ENCODE measurements around the gene PHTF2. TPM values are rescaled to one million over a fixed set of nuclear protein-coding genes. Genes with fewer than 3 reads are reported as not detected.

Gene PHTF2
- 13.3 and 14.3 TPM in 2 replicates for total RNA-seq

DNA sequence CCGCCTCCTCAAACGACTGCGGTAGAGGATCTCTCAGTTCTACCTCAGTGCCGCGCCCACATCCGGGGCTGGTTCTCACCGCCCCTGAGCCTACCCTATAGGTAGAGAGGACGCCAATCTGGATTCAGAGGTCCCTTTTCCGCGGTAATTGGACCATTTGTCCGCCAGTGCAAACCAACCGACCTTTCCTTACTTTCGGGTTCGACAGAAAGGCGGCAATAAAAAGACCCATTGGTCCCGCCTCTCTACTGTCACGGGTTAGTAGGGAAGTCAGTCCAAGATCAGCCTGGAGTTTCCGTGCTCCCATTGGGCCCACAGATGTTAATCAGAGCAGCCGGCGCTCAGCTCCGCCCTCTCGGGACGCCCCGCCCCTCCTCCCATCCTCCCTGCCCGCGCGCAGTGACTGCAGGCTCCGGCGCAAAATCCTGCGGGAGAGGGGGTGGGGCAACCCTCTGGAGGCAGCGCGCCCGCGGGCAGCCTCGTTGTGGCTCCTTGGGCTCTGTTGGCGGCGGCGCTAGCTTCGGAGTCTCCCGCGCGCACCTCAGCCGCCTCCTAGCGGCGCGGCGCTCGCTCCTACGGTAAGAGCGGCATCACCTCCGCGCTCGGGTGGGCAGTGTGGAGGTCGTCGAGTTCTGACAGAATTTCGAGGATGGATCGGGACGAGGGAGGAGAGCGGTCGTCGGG is at the start of gene PHTF2, which contains the start of gene TMEM60:
PHTF2 (plus strand) TSS at position 380 of the 684 bp plus-strand sequence.
TMEM60 (minus strand) TSS at position 41 of the 684 bp plus-strand sequence. CDS start 4,061 bp downstream, outside the sequence.

Other genes starting within 250 kb of the PHTF2 start
- gene RSBN1L, start 102.3 kb upstream of the PHTF2 start, total RNA-seq, result 9.4 and 12.3 TPM in 2 replicates
- gene TMEM60, start 339 bp upstream of the PHTF2 start, total RNA-seq, result 12.3 and 19.0 TPM in 2 replicates

All from epithelial cell of umbilical artery (primary cell).